Activated T-cell treated with anti-CD3 and anti-CD28 coated beads for 4 hours (primary cell): Measurements from ENCODE around the gene ZNF837.
"Not testable (repeated sequence)": the region's sequence is repeated elsewhere in the genome, so short reads cannot be mapped to it uniquely, and the experiment has no call there.

ENCODE experiments used
- DNase-seq: peaks from one replicate; pipeline ENCODE4 v3.0.0-alpha.2; 2020

The ZNF837 gene

GRCh38 chr19:58395979-58396627, 15.3 kb upstream of the ZNF837 start:
- no peak for DNase-seq

GRCh38 chr19:58395220-58395978, 14.6 kb upstream of the ZNF837 start, which contains the start of gene RNF225:
RNF225 (plus strand) TSS chr19:58395656; CDS start chr19:58396090, 434 bp downstream.
- DNase-seq, result no peak

- no peak for DNase-seq
These were observed 14.0 kb upstream of the ZNF837 start for GRCh38 chr19:58394821-58395219.

GRCh38 chr19:58393725-58394033, 12.8 kb upstream of the ZNF837 start:
- no peak for DNase-seq

GRCh38 chr19:58392945-58393724, 12.3 kb upstream of the ZNF837 start:
- no peak for DNase-seq

- DNase-seq, result no peak
These were observed 7.3 kb upstream of the ZNF837 start for GRCh38 chr19:58388175-58388526.

- DNase-seq, result no peak
These were observed 6.7 kb upstream of the ZNF837 start for GRCh38 chr19:58387338-58388174.

- DNase-seq, result peak; percentile 91
These were observed 5.9 kb upstream of the ZNF837 start, which contains the start of gene RPS5 for GRCh38 chr19:58386576-58387337. RPS5 (plus strand) TSS chr19:58387269; CDS start chr19:58388138, 869 bp downstream.

- no peak for DNase-seq
These were observed 5.2 kb upstream of the ZNF837 start for GRCh38 chr19:58385891-58386575.

- no peak for DNase-seq
These were observed 4.6 kb upstream of the ZNF837 start for GRCh38 chr19:58385313-58385890.

- no peak for DNase-seq
These were observed 2.3 kb upstream of the ZNF837 start for GRCh38 chr19:58382997-58383603.

- DNase-seq, result no peak
These were observed 806 bp upstream of the ZNF837 start for GRCh38 chr19:58381460-58382212.

- DNase-seq, result no peak
These were observed 681 bp downstream of the ZNF837 start for GRCh38 chr19:58380037-58380661.

- no peak for DNase-seq
These were observed 1.6 kb downstream of the ZNF837 start for GRCh38 chr19:58379246-58379645.

GRCh38 chr19:58376724-58377123, 4.1 kb downstream of the ZNF837 start:
- not testable (repeated sequence) for DNase-seq

- DNase-seq, result no peak
These were observed 6.6 kb downstream of the ZNF837 start for GRCh38 chr19:58374200-58374599.

GRCh38 chr19:58372311-58373133, 8.3 kb downstream of the ZNF837 start:
- no peak for DNase-seq
